SK-N-MC (cell line): Measurements from ENCODE around the gene KHDC1.
"Not testable (repeated sequence)": the region's sequence is repeated elsewhere in the genome, so short reads cannot be mapped to it uniquely, and the experiment has no call there.

Experiments
- DNase-seq: peaks from one replicate; pipeline ENCODE4 v3.0.0-alpha.2; 2011; ENCODE audit warnings: low read depth, low spot score
- H3K27ac ChIP-seq: fragments of 200-600 bp; sonication (generic); 2 replicates; pipeline ENCODE4 v1.5.1; 2016; ENCODE audit warnings: mixed run types
- H3K36me3 ChIP-seq: fragments of 200-600 bp; sonication (generic); 2 replicates; pipeline ENCODE4 v1.6.1; 2017; ENCODE audit warnings: antibody characterized with exemption, low read length, mixed read lengths; ENCODE audit not compliant: insufficient read depth
- H3K4me3 ChIP-seq: fragments of 200-600 bp; sonication (generic); 2 replicates; pipeline ENCODE4 v1.5.1; 2016
- H3K9ac ChIP-seq: fragments of 200-600 bp; sonication (generic); 2 replicates; pipeline ENCODE4 v1.8.0; 2017; ENCODE audit warnings: mixed run types, mixed read lengths; ENCODE audit not compliant: insufficient read length
- H3K9me3 ChIP-seq: fragments of 200-600 bp; sonication (generic); 2 replicates; pipeline ENCODE4 v1.6.1; 2017; ENCODE audit warnings: low read depth, mild to moderate bottlenecking, antibody characterized with exemption, low read length, moderate library complexity, mixed read lengths
- EZH2 ChIP-seq: fragments of 200-600 bp; sonication (generic); IDR thresholded peaks from one replicate; pipeline ENCODE4 v1.6.1; 2017; ENCODE audit warnings: antibody characterized with exemption
- FOXP2 ChIP-seq: optimal IDR thresholded peaks from 2 replicates; pipeline ENCODE3; 2011; ENCODE audit warnings: mild to moderate bottlenecking, moderate library complexity; ENCODE audit not compliant: insufficient read depth; ENCODE audit errors: extremely low read length, control extremely low read depth
- POLR2AphosphoS5 ChIP-seq: IDR thresholded peaks from 2 replicates; pipeline ENCODE4 v1.6.1; 2012; ENCODE audit warnings: mild to moderate bottlenecking, low read depth, low read length, borderline replicate concordance

KHDC1 gene

GRCh38 chr6:73263570-73263909, 544 bp upstream of the KHDC1 start:
- no peaks in the 10 kb centered on the region for H3K9me3 ChIP-seq
- peak overlapping the region; percentile 82 for H3K4me3 ChIP-seq
- H3K36me3 ChIP-seq = peaks cover 8% of the 10 kb centered on the region; the same call in 1 of the 2 replicates
- TF ChIP-seq FOXP2 (no peak), EZH2 (no peak), POLR2AphosphoS5 (no peak)
- no peak for DNase-seq
- H3K9ac ChIP-seq = peak overlapping the region; percentile 79
- no peak overlapping the region for H3K27ac ChIP-seq

GRCh38 chr6:73258721-73259120, 4.3 kb downstream of the KHDC1 start:
- Histone ChIP-seq H3K9me3 (no peaks in the 10 kb centered on the region), H3K9ac (no peak overlapping the region), H3K27ac (no peak overlapping the region), H3K4me3 (no peak overlapping the region), H3K36me3 (no peaks in the 10 kb centered on the region)
- no peak for DNase-seq
- no peak for TF ChIP-seq POLR2AphosphoS5
- no peak for TF ChIP-seq EZH2
- no peak for TF ChIP-seq FOXP2

GRCh38 chr6:73254323-73254722, 8.7 kb downstream of the KHDC1 start:
- not testable (repeated sequence) for H3K36me3 ChIP-seq, H3K9me3 ChIP-seq, H3K9ac ChIP-seq, DNase-seq, H3K4me3 ChIP-seq, H3K27ac ChIP-seq

DNA sequence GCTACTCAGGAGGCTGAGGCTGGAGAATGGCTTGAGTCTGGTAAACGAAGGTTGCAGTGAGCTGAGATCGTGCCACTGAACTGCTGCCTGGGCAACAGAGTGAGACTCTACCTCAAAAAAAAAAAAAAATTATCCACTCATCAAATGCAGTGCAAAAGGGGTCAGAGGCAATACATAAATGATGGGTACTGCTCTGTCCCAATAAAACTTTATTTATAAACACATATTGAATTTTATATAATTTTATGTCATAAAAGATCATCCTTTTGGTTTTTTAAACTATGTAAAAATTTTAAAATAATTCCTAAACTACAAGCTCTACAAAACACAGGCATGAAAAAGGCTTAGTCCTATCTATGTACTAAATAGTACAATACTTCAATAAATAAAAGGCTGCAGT, 10.3 kb downstream of the KHDC1 start:
- Histone ChIP-seq H3K36me3 (no peaks in the 10 kb centered on the region), H3K27ac (no peak overlapping the region), H3K9ac (no peak overlapping the region), H3K9me3 (no peaks in the 10 kb centered on the region), H3K4me3 (no peak overlapping the region)
- TF ChIP-seq EZH2 (no peak), FOXP2 (no peak), POLR2AphosphoS5 (no peak)
- no peak for DNase-seq

GRCh38 chr6:73250016-73250415, 13.0 kb downstream of the KHDC1 start:
- Histone ChIP-seq H3K27ac (no peak overlapping the region), H3K4me3 (no peak overlapping the region), H3K9ac (no peak overlapping the region), H3K9me3 (no peaks in the 10 kb centered on the region), H3K36me3 (no peaks in the 10 kb centered on the region)
- no peak for DNase-seq
- TF ChIP-seq EZH2 = no peak
- TF ChIP-seq POLR2AphosphoS5 = no peak
- no peak for TF ChIP-seq FOXP2

DNA sequence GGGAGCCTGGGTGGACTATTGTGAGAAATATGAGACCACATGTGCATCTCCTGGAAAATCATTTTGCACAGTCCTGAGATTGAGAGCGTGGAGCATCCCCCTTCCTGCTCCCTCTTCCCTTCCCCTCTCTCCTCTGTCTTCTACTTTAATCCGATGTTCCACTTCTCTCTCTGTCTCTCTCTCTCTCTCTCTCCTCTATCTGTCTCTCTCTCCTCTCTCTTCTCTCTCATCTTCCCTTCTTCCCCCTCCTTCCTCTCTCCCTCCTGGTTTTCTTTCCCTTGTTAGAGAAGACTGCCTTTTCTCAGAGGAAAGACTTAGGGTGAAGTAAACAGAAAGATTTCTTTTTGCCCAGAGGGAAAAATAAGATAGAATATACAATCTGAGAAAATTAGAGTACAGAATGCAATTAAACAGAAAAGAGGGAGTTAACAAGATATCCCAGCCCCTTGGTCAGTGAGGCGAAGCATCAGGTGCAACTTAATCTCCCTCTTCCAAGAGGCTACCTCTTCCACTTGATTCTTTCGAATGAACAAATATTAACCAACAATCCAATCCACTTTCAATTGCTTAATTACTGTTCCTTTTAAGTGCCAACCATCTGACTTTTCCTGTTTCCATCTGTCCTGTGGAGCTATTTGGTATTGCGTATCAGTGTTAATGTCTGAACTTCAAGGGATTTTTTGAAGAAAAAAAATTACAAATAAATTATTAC, 14.6 kb downstream of the KHDC1 start:
- no peak for DNase-seq
- H3K9me3 ChIP-seq = no peaks in the 10 kb centered on the region
- no peak overlapping the region for H3K27ac ChIP-seq
- H3K9ac ChIP-seq = no peak overlapping the region
- no peaks in the 10 kb centered on the region for H3K36me3 ChIP-seq
- no peak overlapping the region for H3K4me3 ChIP-seq
- TF ChIP-seq EZH2 = no peak
- TF ChIP-seq FOXP2 = no peak
- TF ChIP-seq POLR2AphosphoS5 = no peak

DNA sequence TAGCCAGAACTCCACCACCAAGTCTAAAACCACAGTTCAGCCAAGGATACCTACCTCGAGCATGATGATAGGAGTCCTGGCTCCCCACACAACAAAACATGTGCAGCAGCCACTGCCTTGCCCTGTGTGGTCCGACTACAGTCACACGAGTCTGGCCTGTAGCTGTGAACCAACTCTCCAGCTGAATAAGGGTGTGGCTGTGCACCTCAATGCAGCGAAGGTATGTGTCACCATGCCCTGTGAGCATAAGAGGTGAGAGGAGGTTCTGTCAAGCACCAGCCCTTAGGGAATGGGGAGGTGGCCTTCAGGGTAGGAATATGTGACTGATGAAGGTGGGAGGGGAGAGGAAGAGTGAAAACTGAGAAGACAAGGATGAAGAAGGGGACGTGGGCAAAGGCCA, 21.0 kb downstream of the KHDC1 start:
- Histone ChIP-seq H3K4me3 (no peak overlapping the region), H3K9ac (no peak overlapping the region), H3K27ac (no peak overlapping the region), H3K36me3 (no peaks in the 10 kb centered on the region), H3K9me3 (no peaks in the 10 kb centered on the region)
- DNase-seq = no peak
- no peak for TF ChIP-seq EZH2
- TF ChIP-seq FOXP2 = no peak
- TF ChIP-seq POLR2AphosphoS5 = no peak

DNA sequence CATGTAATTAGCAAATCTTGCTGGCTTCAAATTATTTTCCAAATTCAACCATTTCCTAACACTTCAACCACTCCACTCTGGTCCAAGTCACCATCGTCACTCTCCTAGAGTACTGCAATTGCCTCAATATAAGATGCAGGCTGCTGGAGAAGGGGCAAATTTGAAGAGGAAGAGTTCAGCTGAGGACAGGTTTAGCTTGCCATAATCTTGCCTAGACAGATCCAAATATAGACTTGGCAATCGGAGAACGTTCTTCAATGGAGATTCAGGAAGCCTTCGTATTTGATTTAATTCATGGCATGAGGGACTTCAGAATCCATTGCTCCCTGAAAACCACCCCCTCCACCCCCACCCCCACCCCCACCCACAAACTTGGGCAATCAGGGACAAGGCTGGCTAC, 22.3 kb downstream of the KHDC1 start:
- DNase-seq = no peak
- no peak overlapping the region for H3K9ac ChIP-seq
- no peaks in the 10 kb centered on the region for H3K9me3 ChIP-seq
- no peak overlapping the region for H3K27ac ChIP-seq
- no peak for TF ChIP-seq EZH2
- no peak for TF ChIP-seq FOXP2
- no peak for TF ChIP-seq POLR2AphosphoS5
- H3K36me3 ChIP-seq = no peaks in the 10 kb centered on the region
- H3K4me3 ChIP-seq = no peak overlapping the region

DNA sequence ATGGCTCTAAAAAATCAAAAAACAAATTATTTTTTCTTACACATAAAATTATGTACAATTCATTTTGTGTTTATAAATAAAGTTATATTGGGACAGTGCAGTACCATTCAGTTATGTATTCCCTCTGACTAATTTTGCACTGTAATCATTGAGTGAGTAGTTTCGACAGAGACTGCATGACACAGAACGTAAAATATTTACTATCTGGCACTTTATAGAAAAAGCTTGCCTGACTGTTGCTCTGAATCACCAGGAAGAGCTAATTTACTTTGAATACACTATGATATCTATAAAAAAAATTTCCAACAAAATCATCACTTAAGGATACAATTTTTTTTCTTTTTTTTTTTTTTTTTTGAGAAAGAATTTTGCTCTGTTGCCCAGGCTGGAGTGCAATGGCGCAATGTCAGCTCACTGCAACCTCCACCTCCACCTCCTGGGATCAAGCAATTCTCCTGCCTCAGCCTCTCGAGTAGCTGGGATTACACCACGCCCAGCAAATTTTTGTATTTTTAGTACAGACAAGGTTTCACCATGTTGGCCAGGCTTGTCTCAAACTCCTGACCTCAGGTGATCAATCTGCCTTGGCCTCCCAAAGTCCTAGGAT, 26.7 kb downstream of the KHDC1 start:
- H3K9me3 ChIP-seq = no peaks in the 10 kb centered on the region
- H3K27ac ChIP-seq = 0 out of 2 replicates have a peak overlapping the region, but pooled peaks have one; percentile 46
- H3K4me3 ChIP-seq = no peak overlapping the region
- H3K9ac ChIP-seq = no peak overlapping the region
- TF ChIP-seq POLR2AphosphoS5 (no peak), FOXP2 (no peak), EZH2 (no peak)
- no peak for DNase-seq
- H3K36me3 ChIP-seq = no peaks in the 10 kb centered on the region
